Measurements from ENCODE around the gene PCDHA8.
A peak's percentile ranks its signal among the peaks of the same experiment; 100 is the strongest.

PCDHA8 gene

GRCh38 chr5:140877262-140877581 is 36.2 kb downstream of the PCDHA8 start:
- TF ChIP-seq EZH2 (IDR thresholded peaks at IDR 0.05; ENCODE audit: borderline replicate concordance, low read length): no peak
- TF ChIP-seq, protein P1, sequence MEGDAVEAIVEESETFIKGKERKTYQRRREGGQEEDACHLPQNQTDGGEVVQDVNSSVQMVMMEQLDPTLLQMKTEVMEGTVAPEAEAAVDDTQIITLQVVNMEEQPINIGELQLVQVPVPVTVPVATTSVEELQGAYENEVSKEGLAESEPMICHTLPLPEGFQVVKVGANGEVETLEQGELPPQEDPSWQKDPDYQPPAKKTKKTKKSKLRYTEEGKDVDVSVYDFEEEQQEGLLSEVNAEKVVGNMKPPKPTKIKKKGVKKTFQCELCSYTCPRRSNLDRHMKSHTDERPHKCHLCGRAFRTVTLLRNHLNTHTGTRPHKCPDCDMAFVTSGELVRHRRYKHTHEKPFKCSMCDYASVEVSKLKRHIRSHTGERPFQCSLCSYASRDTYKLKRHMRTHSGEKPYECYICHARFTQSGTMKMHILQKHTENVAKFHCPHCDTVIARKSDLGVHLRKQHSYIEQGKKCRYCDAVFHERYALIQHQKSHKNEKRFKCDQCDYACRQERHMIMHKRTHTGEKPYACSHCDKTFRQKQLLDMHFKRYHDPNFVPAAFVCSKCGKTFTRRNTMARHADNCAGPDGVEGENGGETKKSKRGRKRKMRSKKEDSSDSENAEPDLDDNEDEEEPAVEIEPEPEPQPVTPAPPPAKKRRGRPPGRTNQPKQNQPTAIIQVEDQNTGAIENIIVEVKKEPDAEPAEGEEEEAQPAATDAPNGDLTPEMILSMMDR (IDR thresholded peaks at IDR 0.05; ENCODE audit: low read length): no peak

GRCh38 chr5:140881889-140882590 is 41.1 kb downstream of the PCDHA8 start, which contains the start of gene PCDHA13:
PCDHA13 (plus strand) TSS chr5:140882124; CDS start chr5:140882269, 145 bp downstream.
- Histone ChIP-seq H3K4me2 (ENCODE audit: low read length) (no peak within 1 kb of the TSS), H3K9me3 (ENCODE audit: low read length) (no peaks in the 10 kb centered on the region), H3F3A (ENCODE audit: insufficient read depth, low read length) (no peaks in the 10 kb centered on the region), H3K27ac (ENCODE audit: low read depth, low read length, poor library complexity, severe bottlenecking) (no peak within 1 kb of the TSS), H3K9ac (ENCODE audit: low read length) (no peak within 1 kb of the TSS), H3K79me2 (ENCODE audit: insufficient read depth, low read length) (no peaks in the 10 kb centered on the region), H3K9me2 (ENCODE audit: low read depth, low read length) (no peaks in the 10 kb centered on the region), H4K20me1 (ENCODE audit: insufficient read depth, low read length) (no peaks in the 10 kb centered on the region), H3K4me3 (ENCODE audit: low read depth, low read length, poor library complexity, severe bottlenecking) (no peak within 1 kb of the TSS), H3K4me1 (ENCODE audit: insufficient read depth, low read length, severe bottlenecking) (no peaks in the 10 kb centered on the region), H3K27me3 (ENCODE audit: insufficient read depth, low read length) (no peaks in the 10 kb centered on the region), H3K36me3 (ENCODE audit: insufficient read depth, low read length) (no peaks in the 10 kb centered on the region), H2AFZ (ENCODE audit: low read length) (no peak within 1 kb of the TSS)
- no peak for TF ChIP-seq EZH2 (IDR thresholded peaks at IDR 0.05; ENCODE audit: borderline replicate concordance, low read length)
- TF ChIP-seq, protein P1 (IDR thresholded peaks at IDR 0.05; ENCODE audit: low read length): no peak

More at GRCh38 chr5:140877262-140877581, 36.2 kb downstream of the PCDHA8 start:
- no peaks in the 10 kb centered on the region for H3K27me3 ChIP-seq (ENCODE audit: insufficient read depth, low read length)
- no peaks in the 10 kb centered on the region for H4K20me1 ChIP-seq (ENCODE audit: insufficient read depth, low read length)
- no peak overlapping the region for H3K9ac ChIP-seq (ENCODE audit: low read length)
- no peaks in the 10 kb centered on the region for H3K9me3 ChIP-seq (ENCODE audit: low read length)
- H3K27ac ChIP-seq (ENCODE audit: low read depth, low read length, poor library complexity, severe bottlenecking): no peak overlapping the region
- no peaks in the 10 kb centered on the region for H3F3A ChIP-seq (ENCODE audit: insufficient read depth, low read length)
- no peaks in the 10 kb centered on the region for H3K4me1 ChIP-seq (ENCODE audit: insufficient read depth, low read length, severe bottlenecking)
- no peak overlapping the region for H3K4me3 ChIP-seq (ENCODE audit: low read depth, low read length, poor library complexity, severe bottlenecking)
- no peak overlapping the region for H2AFZ ChIP-seq (ENCODE audit: low read length)
- H3K79me2 ChIP-seq (ENCODE audit: insufficient read depth, low read length): no peaks in the 10 kb centered on the region
- H3K36me3 ChIP-seq (ENCODE audit: insufficient read depth, low read length): no peaks in the 10 kb centered on the region
- no peak overlapping the region for H3K4me2 ChIP-seq (ENCODE audit: low read length)
- H3K9me2 ChIP-seq (ENCODE audit: low read depth, low read length): no peaks in the 10 kb centered on the region

GRCh38 chr5:140882591-140882899 is 41.6 kb downstream of the PCDHA8 start:
- no peaks in the 10 kb centered on the region for H3K27me3 ChIP-seq (ENCODE audit: insufficient read depth, low read length)
- no peak overlapping the region for H3K4me2 ChIP-seq (ENCODE audit: low read length)
- H3K9me2 ChIP-seq (ENCODE audit: low read depth, low read length): no peaks in the 10 kb centered on the region
- H3K4me3 ChIP-seq (ENCODE audit: low read depth, low read length, poor library complexity, severe bottlenecking): no peak overlapping the region
- H3F3A ChIP-seq (ENCODE audit: insufficient read depth, low read length): no peaks in the 10 kb centered on the region
- H3K79me2 ChIP-seq (ENCODE audit: insufficient read depth, low read length): no peaks in the 10 kb centered on the region
- H3K27ac ChIP-seq (ENCODE audit: low read depth, low read length, poor library complexity, severe bottlenecking): no peak overlapping the region
- no peak overlapping the region for H2AFZ ChIP-seq (ENCODE audit: low read length)
- no peak overlapping the region for H3K9ac ChIP-seq (ENCODE audit: low read length)
- H3K9me3 ChIP-seq (ENCODE audit: low read length): no peaks in the 10 kb centered on the region
- TF ChIP-seq, protein P1 (IDR thresholded peaks at IDR 0.05; ENCODE audit: low read length): peak; percentile 22; the same call in 1 of the 2 replicates
- no peak for TF ChIP-seq EZH2 (IDR thresholded peaks at IDR 0.05; ENCODE audit: borderline replicate concordance, low read length)
- no peaks in the 10 kb centered on the region for H3K4me1 ChIP-seq (ENCODE audit: insufficient read depth, low read length, severe bottlenecking)
- no peaks in the 10 kb centered on the region for H3K36me3 ChIP-seq (ENCODE audit: insufficient read depth, low read length)
- H4K20me1 ChIP-seq (ENCODE audit: insufficient read depth, low read length): no peaks in the 10 kb centered on the region
